Smooth muscle cell (in vitro differentiated cells): ENCODE results near the gene PRC1. TPM values are rescaled to one million over a fixed set of nuclear protein-coding genes. Genes with fewer than 3 reads are reported as not detected.

ENCODE experiments used
- DNase-seq: peaks from one replicate; lab custom pipeline; 2025; ENCODE audit not compliant: unreplicated experiment; lab: John Stamatoyannopoulos, UW
- H2AFZ ChIP-seq: fragments of 200-600 bp; sonication (generic); 2 replicates; pipeline ENCODE4 v1.6.0; 2016; ENCODE audit warnings: antibody characterized with exemption, low read depth, mild to moderate bottlenecking
- H3F3A ChIP-seq: fragments of 200-600 bp; sonication (generic); 2 replicates; pipeline ENCODE4 v1.6.0; 2017; ENCODE audit warnings: antibody characterized with exemption, low read depth
- H3K27ac ChIP-seq: fragments of 200-600 bp; sonication (generic); 2 replicates; pipeline ENCODE4 v1.5.1; 2016; ENCODE audit warnings: low read depth, mild to moderate bottlenecking
- H3K27me3 ChIP-seq: fragments of 200-600 bp; sonication (generic); 2 replicates; pipeline ENCODE4 v1.6.1; 2016; ENCODE audit warnings: low read depth, mild to moderate bottlenecking
- H3K36me3 ChIP-seq: fragments of 200-600 bp; sonication (generic); 2 replicates; pipeline ENCODE4 v1.5.1; 2016; ENCODE audit warnings: low read depth
- H3K4me1 ChIP-seq: fragments of 200-600 bp; sonication (generic); 2 replicates; pipeline ENCODE4 v1.5.1; 2016; ENCODE audit warnings: low read depth
- H3K4me2 ChIP-seq: fragments of 200-600 bp; sonication (generic); 2 replicates; pipeline ENCODE4 v1.6.0; 2016; ENCODE audit warnings: mild to moderate bottlenecking
- H3K4me3 ChIP-seq: fragments of 200-600 bp; sonication (generic); 2 replicates; pipeline ENCODE4 v1.5.1; 2016; ENCODE audit warnings: mild to moderate bottlenecking
- H3K79me2 ChIP-seq: fragments of 200-600 bp; sonication (generic); 2 replicates; pipeline ENCODE4 v1.6.0; 2016; ENCODE audit warnings: low read depth, mild to moderate bottlenecking
- H3K9ac ChIP-seq: fragments of 200-600 bp; sonication (generic); 2 replicates; pipeline ENCODE4 v1.6.0; 2016; ENCODE audit warnings: low read depth
- H3K9me3 ChIP-seq: fragments of 200-600 bp; sonication (generic); replicated peaks from 2 replicates; pipeline ENCODE4 v1.5.1; 2016; ENCODE audit warnings: low read depth
- H4K20me1 ChIP-seq: fragments of 200-600 bp; sonication (generic); 2 replicates; pipeline ENCODE4 v1.6.0; 2016; ENCODE audit warnings: low read depth
- CTCF ChIP-seq: fragments of 200-600 bp; sonication (generic); IDR thresholded peaks from 2 replicates; pipeline ENCODE4 v1.5.1; 2017; ENCODE audit warnings: borderline replicate concordance, mild to moderate bottlenecking, antibody characterized with exemption; ENCODE audit not compliant: insufficient read depth, poor library complexity, severe bottlenecking
- WGBS: methylation state at CpG from one replicate; pipeline ENCODE4 v1.1.7; 2016; ENCODE audit warnings: low lambda C conversion rate; 5-methylcytosine and 5-hydroxymethylcytosine counted together
- polyA plus RNA-seq: library from polyadenylated mRNA; unstranded; fragments of >200 nt; fragmentation: Nextera tagmentation; extraction: Ambion mirVana; gene quantifications from 2 replicates; pipeline ENCODE4 v1.2.1, GENCODE V29; 2016
- total RNA-seq: library from RNA; depleted of rRNA; stranded (reverse); fragments of >200 nt; gene quantifications from 2 replicates; pipeline ENCODE4 v1.2.3, GENCODE V29; 2014

PRC1 gene
- total and polyA plus RNA-seq, 2 experiments from 2014 or later: 20.4 to 32.3 TPM

GRCh38 chr15:90987561-90988141, 6.7 kb downstream of the PRC1 start:
- no peaks in the 10 kb centered on the region for H4K20me1 ChIP-seq
- DNase-seq: no peak
- H3K9ac ChIP-seq: no peak overlapping the region
- no peak for TF ChIP-seq CTCF
- H3F3A ChIP-seq: no peaks in the 10 kb centered on the region
- 64% methylated on average over 7 of the region's 7 CpGs for WGBS
- H3K4me3 ChIP-seq: no peak overlapping the region
- peak overlapping the region; percentile 15 for H3K27ac ChIP-seq
- no peaks in the 10 kb centered on the region for H3K9me3 ChIP-seq
- H3K79me2 ChIP-seq: peaks cover 86% of the 10 kb centered on the region
- no peaks in the 10 kb centered on the region for H3K36me3 ChIP-seq
- peaks cover 9% of the 10 kb centered on the region for H3K4me1 ChIP-seq
- H2AFZ ChIP-seq: peak overlapping the region; percentile 48
- H3K27me3 ChIP-seq: no peaks in the 10 kb centered on the region
- peak overlapping the region; percentile 43 for H3K4me2 ChIP-seq

GRCh38 chr15:90986790-90987507, 7.4 kb downstream of the PRC1 start:
- peaks cover 79% of the 10 kb centered on the region for H3K79me2 ChIP-seq
- no peak overlapping the region for H3K4me2 ChIP-seq
- H3K27ac ChIP-seq: no peak overlapping the region
- 83% methylated on average over 11 of the region's 11 CpGs for WGBS
- H3K4me1 ChIP-seq: peaks cover 9% of the 10 kb centered on the region
- H3K36me3 ChIP-seq: no peaks in the 10 kb centered on the region
- no peak overlapping the region for H3K9ac ChIP-seq
- H3K4me3 ChIP-seq: no peak overlapping the region
- DNase-seq: no peak
- no peaks in the 10 kb centered on the region for H4K20me1 ChIP-seq
- no peaks in the 10 kb centered on the region for H3K9me3 ChIP-seq
- H3K27me3 ChIP-seq: no peaks in the 10 kb centered on the region
- H2AFZ ChIP-seq: peak overlapping the region; percentile 48
- TF ChIP-seq CTCF: no peak
- no peaks in the 10 kb centered on the region for H3F3A ChIP-seq

GRCh38 chr15:90982135-90982534, 12.2 kb downstream of the PRC1 start:
- Histone ChIP-seq H3K4me2 (no peak overlapping the region), H3F3A (no peaks in the 10 kb centered on the region), H3K4me3 (no peak overlapping the region), H4K20me1 (no peaks in the 10 kb centered on the region), H3K4me1 (no peaks in the 10 kb centered on the region), H3K27ac (no peak overlapping the region), H2AFZ (no peak overlapping the region), H3K36me3 (no peaks in the 10 kb centered on the region), H3K9me3 (no peaks in the 10 kb centered on the region), H3K27me3 (no peaks in the 10 kb centered on the region), H3K9ac (no peak overlapping the region), H3K79me2 (peaks cover 31% of the 10 kb centered on the region)
- TF ChIP-seq CTCF: no peak
- 98% methylated on average over 5 of the region's 5 CpGs for WGBS
- no peak for DNase-seq
